HPDE6-E6E7 (cell line): ENCODE data around the gene CPA1.

ENCODE experiments used
- DNase-seq: peaks from one replicate; pipeline ENCODE4 v3.0.0; 2011; ENCODE audit warnings: missing footprints; ENCODE audit errors: extremely low spot score

CPA1 gene

GRCh38 chr7:130426564-130426963 is 46.3 kb downstream of the CPA1 start:
- DNase-seq: no peak

DNA sequence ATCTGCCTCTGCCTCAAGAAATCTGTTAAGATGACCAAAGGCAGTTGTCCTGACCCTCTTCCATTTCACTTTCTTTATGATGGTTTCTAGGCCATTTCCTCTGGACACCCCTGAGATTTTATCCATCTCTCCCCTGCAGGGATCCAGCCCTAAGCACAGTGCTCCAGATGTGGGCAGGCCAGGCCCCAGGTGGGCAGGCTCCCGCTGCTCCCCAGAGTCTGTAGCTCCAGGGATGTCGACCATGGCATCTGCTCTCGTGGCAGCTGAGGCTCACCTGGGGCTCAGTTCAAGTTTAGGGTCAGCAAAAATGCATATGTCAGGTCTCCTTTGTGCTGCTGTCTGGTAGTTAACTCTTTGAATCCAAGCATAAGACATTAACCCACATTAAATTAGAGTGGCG is 48.7 kb downstream of the CPA1 start:
- no peak for DNase-seq

- DNase-seq: no peak
Measured at GRCh38 chr7:130430115-130430514, 49.8 kb downstream of the CPA1 start.

- no peak for DNase-seq
Measured at GRCh38 chr7:130430841-130431666, 50.8 kb downstream of the CPA1 start.

GRCh38 chr7:130432886-130433285 is 52.6 kb downstream of the CPA1 start:
- peak; percentile 56 for DNase-seq

- no peak for DNase-seq
Measured at GRCh38 chr7:130433301-130433700, 53.0 kb downstream of the CPA1 start.

DNA sequence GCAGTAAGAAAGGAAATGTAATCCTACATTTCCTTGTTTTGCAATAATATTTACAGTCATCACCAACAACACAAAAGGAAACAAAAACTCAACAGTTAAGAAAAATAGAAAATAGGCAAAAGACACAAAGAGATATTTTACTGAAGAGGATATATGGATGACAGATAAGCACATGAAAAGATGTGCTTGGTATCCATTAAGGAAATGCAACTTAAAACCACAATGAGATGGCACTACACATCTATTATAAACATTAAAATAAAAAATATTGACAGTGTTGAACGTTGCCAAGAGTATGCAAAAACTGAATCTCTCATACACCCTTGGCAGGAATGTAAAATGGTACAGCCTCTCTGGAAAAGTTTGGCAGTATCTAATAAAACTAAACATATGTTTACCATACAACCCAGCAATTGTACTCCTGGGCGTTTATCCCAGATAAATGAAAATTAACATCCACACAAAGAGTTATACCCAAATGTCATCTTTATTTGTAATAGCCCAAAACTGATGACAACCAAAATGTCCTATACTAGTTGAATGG is 55.1 kb downstream of the CPA1 start:
- no peak for DNase-seq

- no peak for DNase-seq
Measured at GRCh38 chr7:130436253-130436652, 56.0 kb downstream of the CPA1 start.
